ENCODE results near the gene CHST12.
"Not testable (repeated sequence)": the region's sequence is repeated elsewhere in the genome, so short reads cannot be mapped to it uniquely, and the experiment has no call there.

The CHST12 gene

DNA sequence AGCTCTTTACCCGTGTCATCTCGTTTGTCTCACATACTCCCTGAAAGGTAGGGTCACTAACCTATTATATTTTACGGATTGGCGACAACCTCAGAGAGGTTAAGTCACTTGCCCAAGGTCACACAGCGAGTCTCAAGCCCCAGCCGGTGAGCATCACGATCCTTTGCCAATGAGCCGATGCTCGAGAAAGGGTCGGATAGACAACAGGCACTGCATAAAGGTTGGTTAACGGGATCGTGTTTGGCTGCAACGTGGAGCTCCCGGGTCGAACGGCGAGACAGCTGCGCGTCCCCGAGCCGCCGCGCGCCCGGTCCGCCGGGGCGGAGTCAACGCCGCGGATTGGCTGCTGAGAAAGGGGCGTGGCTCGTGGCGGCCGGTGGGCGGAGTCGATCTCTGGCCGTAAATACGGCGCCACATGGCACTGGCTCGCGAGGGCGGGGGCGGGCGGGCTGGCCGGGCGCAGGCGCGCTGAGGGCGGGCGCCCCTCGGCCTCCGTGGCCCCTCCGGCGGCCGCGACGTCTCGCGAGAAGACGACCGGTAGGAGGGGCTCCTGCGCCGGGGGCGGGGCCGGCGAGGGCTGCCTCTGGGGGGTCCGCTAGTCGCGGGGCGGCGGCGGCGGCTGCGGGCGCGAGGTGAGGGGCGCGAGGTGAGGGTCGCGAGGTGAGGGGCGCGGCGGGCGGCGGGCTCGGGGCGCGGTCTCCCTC lies at the start of gene CHST12:
Gene CHST12 (plus strand): TSS at position 598 of the 704 bp plus-strand sequence. CDS start 29,029 bp downstream, outside the sequence.
- DNase-seq, result peak; percentile 97

DNA sequence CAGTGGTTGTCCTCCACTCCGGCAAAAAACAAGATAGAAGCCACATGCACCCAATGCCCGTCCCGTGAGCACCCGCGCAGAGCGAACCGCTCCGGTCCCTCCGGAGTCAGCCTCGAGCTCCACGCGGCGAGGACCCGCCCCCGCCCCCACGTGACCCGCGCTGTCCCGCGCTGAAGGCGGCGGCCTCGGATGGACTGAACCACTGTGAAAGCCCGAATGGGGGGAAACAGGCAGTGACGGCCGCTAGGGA lies 49.5 kb upstream of the CHST12 start:
- DNase-seq, result peak; percentile 91

DNA sequence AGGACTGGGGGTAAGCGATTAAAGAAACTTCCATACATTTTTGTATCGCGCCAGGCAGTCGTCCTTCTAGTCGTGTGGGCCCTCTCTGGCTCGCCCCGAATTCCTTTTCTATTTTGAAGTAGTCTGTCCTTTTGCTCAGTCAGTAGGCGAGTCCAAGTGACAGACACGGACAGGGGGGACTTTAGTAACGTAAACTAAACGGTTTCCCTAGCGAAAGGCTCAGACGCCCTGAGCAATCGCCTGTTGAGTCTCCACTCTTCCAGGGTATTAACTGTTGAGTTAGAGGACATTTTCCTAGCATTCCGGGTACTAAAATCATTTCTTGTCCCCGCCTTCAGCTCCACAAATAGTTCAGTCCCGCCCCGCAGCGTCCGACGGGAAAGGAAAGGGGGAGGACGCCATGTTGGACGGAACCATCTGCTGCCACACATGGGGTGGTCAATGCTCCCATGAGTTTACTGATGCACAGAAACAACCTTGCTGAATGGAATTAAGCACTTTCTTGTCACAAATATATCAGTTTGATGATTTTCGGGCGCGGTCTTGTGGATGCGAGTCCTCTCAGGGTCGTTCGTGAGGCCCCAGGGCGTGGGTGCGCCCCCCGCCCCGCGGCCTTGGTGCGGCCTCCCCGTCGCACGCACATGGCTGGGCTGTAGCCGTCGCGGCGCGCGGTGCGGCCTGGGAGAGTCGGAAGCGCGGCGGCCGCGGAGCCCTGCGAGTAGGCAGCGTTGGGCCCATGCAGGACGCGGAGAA lies 49.0 kb upstream of the CHST12 start, which contains the start of gene EIF3B:
Gene EIF3B (plus strand): TSS at position 642 of the 753 bp plus-strand sequence. CDS start 95 bp downstream, at position 737.
- DNase-seq, result peak; percentile 92

DNA sequence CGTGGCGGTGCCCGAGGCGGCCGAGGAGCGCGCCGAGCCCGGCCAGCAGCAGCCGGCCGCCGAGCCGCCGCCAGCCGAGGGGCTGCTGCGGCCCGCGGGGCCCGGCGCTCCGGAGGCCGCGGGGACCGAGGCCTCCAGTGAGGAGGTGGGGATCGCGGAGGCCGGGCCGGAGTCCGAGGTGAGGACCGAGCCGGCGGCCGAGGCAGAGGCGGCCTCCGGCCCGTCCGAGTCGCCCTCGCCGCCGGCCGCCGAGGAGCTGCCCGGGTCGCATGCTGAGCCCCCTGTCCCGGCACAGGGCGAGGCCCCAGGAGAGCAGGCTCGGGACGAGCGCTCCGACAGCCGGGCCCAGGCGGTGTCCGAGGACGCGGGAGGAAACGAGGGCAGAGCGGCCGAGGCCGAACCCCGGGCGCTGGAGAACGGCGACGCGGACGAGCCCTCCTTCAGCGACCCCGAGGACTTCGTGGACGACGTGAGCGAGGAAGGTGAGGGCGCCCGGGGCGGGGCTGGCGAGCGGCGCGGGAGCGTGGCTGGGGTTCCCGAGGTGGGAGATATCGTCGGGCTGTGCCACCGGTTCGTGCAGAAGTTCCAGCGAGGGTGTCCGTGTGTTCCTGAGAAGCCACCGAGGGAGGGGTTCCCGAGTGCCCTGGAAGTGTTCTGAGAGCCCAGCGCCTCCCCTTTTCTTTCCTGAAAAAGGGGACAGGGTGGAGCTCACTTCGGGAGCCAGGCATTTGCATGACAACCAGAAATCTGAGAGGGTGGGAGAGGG lies 48.3 kb upstream of the CHST12 start:
- peak; percentile 8 for DNase-seq

DNA sequence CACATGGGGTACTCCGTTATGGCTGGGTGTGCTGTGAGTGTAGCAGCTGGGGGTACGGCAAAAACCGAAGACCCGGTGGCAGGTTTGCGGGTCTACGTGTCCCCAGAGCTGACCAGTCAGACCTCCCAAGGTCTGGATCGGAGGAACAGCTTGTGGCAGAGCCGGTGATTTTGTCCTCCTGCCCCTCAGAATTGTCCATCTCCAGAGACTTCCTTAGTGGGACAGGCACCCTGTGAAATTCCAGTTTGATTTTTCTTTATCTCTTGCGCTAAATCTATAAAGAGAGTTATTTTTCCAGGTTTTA lies 47.8 kb upstream of the CHST12 start:
- DNase-seq, result no peak

DNA sequence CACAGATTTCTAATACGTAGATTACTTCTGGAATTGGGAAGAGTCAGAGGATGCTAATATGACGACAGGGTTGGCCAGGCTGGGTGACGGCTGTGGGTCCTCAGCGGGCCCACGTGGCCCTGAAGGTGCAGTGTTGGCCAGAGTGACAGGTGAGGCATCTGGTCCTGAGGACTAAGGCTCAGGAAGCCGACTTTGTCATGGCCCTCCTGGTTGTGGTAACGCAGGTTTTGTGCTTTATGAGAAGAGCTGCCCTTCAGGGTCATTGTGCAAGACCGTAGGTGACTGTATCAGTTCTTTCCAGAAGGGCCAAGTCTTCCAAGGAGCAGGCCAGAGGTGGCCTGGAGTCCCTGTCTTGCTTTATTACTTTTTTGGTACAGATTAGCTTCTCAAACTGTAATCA lies 46.2 kb upstream of the CHST12 start:
- no peak for DNase-seq

DNA sequence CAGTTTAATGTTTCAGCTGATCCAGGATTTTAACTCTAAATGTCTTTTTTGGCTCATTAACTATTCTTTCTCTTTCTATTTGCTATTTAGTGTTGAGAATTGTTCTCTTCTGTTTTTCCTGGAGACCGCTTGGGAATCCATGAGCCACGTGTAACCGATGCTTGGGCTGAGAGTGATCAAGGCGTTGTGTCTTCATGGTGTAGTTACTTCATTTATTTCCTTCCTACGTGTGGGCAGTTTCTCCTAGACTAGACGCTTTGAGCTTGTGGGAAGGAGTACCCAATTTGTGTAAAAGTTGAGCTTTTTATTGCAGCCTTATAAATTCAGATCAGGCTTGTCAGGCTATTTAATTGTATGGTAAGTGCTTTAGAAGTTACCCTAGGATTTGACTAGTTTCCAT lies 45.8 kb upstream of the CHST12 start:
- DNase-seq, result no peak

DNA sequence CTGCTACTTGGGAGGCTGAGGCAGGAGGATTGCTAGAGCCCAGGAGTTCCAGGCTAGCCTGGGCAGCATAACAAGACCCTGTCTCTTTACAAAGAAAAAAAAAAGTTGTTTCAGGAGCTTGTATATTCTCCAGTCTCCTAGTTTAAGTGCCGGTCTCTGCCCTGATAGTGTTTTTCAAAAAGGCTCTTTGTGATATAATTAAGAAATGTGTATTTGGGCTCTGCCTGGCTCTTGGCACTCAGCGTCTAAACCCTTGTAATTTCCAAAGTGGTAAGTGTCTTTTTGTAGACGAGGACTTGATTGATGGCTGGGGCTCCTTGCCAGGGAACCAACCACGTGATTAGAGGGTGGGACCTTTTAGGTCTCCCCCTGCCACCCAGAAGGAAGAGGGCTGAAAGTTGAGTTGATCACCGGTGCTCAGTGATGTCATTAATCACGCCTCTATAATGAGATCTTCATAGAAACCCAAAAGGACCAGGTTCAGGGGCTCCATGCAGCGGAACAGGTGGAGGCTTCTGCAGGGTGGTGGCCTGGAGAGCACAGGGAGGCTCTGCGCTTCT lies 44.4 kb upstream of the CHST12 start:
- no peak for DNase-seq

DNA sequence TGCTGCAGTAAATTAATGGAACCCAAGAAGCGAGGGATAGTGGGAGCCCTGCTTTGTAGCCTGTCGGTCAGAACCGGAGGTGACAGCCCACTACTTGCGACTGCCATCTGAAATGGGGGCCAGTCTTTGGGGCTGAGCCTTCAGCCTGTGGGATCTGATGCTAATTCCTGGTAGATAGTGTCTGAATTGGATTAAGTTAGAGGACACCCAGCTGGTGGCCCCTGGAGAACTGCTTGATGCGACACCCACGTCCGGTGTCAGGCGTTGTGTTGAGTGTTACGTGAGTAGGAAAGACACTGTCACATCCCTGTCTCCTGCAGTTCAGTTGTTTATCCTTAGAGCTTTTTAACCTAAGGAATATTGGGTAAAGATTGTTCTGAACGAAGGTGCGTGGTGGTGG lies 43.8 kb upstream of the CHST12 start:
- DNase-seq, result no peak

DNA sequence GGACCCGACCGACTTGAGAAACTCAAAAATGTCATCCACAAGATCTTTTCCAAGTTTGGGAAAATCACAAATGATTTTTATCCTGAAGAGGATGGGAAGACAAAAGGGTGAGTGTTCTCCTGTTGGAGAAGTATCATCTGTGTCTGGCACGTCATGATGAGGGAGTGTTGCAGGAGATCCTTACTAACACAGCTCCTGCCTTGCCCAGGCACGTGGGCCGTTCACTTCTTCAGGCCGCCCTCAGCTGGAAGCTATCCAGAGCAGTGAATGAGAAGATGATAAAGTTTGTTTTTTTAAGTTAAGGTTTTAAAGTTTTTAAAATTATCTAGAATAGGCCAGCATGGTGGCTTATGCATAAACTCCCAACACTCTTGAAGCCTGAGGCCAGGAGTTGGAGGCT lies 42.6 kb upstream of the CHST12 start:
- no peak for DNase-seq

DNA sequence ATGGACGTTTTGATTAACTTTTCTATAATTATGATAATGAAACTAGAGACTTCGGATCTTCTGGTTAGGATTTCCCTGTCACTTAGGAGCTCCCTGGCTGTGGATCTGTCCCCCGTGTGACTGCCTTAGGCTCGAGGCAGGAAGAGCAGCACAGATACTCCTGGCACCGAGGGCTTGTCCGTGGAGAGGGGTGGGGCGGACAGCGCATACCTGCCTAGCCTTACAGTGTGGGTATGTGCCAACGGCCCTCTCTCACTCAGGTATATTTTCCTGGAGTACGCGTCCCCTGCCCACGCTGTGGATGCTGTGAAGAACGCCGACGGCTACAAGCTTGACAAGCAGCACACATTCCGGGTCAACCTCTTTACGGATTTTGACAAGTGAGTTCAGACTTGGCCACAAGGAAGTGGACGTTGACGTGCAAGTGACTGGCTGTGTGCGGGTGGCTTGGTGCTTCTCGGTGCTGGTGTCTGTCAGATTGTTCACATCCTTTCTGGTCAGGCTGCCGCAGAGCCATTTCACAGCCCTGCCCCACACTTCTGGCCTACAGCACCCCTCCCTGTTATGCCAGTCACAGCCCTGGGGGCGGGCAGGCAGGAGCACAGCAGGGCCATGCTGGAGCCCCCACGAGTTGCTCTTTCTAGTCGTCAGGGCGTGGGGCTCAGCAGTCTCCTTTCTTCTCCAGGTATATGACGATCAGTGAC lies 40.9 kb upstream of the CHST12 start:
- no peak for DNase-seq

DNA sequence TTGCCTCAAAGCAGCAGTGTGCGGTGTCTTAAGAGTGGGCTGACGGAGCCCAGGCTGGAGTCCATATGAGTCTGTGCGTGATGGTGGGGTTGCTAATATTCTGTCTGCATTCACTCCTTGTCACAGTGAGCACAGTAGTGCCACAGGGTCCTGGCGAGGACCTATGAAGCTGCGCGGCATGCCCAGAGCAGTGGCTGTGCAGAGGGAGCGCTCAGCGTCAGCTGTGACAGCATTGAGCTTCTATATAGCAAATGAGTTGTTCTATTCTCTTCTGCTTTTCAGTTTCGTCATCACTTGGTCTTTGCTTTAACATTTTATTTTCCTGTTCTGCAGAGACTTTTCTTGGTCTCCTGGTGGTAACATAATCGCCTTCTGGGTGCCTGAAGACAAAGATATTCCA lies 34.3 kb upstream of the CHST12 start:
- no peak for DNase-seq

DNA sequence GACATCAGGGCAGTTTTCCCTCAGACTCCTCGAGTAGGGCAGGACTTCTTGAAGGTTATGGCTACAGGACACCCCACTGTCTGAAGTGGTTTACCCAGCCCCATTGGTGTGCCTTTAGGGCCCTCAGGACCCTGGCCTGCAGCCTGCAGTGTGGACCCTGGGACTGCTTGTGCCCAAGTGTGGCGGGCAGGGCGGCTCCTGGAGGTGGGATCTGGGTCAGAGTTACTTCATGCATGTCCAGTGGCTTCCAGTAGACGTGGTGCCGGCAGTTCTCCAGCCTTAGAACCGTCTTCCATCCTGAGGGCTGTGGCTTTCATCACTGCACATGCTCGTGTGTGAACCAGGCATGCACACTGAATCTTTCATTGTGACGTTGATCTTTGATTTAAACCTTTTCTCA lies 32.1 kb upstream of the CHST12 start:
- no peak for DNase-seq

DNA sequence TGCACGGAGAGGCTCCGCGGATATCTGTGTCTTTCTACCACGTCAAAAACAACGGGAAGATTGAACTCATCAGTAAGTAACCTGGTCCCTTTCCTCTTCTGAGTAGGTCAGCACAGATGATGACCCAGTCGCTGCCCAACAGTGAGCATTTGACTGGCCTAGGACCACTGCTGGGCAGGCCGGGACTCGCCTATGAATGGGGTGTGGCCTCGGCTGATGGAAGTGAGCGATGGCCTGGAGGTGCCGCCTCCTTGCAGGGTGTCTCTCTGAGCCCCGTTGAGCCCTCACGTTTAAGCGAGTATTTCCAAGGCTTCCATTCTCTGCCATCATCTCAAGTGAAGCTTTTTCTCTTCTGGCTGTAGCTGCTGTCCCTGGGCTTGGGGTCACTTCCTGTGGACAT lies 30.7 kb upstream of the CHST12 start:
- no peak for DNase-seq

DNA sequence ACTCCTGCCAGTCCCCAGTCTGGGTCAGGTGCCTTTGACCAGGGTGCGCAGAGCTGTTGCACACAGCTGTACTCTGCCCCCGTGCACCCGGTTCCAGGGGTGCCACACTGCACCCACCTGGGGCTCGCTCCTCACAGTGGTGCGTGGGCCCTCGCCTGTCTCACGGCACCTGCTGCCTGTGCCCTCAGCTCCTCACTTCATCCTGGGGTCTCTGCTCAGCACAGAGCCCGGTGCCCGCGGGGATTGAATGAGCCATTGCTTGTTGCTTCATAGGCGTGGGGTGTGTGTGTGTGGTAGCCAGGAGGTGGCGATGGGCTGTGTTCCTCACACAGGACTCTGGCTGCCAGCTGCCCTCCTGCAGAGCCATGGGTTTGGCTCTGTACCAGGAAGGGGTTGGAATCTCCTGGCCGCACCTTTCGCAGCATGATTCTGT lies 30.3 kb upstream of the CHST12 start:
- DNase-seq, result no peak

DNA sequence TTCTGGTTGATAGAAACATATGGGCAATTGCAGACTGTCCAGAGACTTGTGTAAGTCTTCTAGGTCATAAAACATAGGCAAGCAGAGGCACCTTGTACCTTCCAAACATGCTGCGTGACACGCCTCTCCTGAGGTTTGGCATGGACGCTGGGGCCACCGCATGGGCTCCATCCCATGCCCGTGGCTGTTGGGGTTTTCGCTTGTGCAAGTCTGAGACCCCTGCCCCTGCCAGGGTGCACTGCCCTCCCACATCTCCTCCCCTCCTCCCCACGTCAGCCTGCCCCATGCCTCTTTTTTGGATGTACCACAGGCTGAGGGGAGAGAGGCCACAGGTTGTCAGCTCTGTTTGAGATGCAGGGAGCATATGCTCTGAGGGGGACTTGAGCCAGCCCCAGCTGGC lies 29.8 kb upstream of the CHST12 start:
- no peak for DNase-seq

DNA sequence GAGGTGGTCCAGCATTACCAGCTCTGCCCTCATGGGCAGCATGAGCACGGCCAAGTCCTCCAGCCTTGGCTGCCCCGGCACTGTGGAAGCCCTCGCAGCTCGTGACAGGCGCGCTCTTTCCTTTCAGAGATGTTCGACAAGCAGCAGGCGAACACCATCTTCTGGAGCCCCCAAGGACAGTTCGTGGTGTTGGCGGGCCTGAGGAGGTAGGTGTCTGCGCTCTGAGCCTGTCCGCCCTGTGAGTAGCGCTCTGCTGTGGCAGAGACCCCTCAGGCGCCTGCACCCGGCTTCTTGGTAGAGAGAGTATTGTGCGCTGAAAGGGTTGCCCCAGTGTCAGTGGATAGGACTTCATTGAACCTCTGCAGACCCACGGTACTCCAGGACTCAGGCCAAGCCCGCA lies 29.0 kb upstream of the CHST12 start:
- no peak for DNase-seq

DNA sequence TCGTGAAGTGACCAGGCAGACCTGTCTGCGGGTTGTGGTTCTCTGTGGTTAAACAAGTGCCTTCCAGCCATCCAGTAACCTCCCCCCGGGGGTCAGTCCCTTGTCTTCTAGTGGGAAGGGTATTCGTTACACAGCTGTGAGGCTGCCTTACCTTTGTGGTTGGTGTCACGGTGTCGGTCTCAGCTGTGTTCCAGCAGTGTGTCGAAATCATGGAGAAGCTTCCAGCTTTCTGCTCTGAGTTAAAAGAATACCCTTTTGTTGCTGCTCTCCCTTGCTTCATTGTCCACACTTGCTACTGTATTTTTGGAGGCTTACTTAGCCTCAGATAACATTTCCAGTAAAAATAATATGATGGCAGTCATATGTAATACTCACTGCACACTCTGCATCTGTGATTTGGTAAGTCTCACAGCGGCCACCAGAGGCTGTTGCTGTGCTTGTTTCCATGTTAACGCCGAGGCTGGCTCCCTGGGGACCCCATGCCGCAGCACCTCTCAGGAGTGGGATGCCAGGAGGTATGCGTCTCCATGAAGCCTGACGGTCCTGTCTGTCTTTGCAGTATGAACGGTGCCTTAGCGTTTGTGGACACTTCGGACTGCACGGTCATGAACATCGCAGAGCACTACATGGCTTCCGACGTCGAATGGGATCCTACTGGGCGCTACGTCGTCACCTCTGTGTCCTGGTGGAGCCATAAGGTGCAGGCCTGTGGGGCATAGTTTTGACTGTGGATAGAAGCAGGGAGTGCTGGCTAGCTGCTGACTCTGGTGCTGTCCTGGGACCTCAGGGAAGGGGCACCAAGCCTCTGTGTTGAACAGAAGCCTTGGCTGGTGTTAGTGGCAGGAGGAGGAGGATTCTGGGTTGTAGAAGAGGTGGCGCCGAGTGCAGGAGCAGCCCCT lies 28.3 kb upstream of the CHST12 start:
- DNase-seq, result no peak

DNA sequence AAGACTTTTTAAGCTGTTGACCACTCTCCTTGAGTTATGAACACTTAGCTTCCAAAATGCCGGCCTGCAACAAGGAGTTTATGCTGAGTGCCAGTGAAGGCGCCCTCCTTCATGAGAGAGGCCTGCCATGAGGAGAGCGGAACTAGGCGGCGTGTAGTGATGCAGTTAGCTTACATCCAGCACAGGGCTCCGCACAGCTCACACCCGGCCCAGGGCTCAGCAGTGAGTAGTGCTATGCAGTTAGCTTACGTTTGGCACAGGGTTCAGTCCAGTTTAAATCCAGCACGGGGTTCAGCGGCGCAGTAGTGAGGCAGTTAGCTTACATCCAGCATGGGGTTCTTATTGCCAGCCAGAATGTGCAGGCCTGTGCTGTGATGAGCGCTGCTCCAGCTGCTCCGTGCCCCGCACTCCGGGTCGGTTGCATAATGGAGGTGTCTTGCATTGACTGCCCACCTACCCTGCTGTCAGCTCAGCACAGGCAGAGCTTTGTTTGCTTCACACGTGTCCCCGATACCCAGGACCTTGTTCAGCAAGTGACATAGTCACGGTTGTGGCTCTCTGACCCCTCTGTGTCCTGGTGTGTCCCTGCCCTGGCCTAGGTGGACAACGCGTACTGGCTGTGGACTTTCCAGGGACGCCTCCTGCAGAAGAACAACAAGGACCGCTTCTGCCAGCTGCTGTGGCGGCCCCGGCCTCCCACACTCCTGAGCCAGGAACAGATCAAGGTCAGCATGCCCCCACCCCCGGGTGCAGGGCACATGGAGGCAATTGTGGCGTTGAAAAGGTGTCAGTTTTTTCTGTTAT lies 26.9 kb upstream of the CHST12 start:
- no peak for DNase-seq

DNA sequence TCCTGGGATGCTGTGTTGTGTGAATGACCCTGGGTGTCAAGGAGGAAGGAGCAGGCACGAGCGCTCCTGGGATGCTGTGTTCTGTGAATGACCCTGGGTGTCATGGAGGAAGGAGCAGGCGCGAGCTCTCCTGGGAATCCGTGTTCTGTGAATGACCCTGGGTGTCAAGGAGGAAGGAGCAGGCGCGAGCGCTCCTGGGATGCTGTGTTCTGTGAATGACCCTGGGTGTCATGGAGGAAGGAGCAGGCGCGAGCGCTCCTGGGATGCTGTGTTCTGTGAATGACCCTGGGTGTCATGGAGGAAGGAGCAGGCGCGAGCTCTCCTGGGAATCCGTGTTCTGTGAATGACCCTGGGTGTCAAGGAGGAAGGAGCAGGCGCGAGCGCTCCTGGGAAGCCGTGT lies 25.9 kb upstream of the CHST12 start:
- DNase-seq, result not testable (repeated sequence)

DNA sequence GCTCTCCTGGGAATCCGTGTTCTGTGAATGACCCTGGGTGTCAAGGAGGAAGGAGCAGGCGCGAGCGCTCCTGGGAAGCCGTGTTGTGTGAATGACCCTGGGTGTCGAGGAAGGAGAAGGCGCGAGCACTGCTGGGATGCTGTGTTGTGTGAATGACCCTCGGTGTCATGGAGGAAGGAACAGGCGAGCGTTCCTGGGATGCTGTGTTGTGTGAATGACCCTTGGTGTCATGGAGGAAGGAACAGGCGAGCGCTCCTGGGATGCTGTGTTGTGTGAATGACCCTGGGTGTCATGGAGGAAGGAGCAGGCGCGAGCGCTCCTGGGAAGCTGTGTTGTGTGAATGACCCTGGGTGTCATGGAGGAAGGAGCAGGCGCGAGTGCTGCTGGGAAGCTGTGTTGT lies 25.3 kb upstream of the CHST12 start:
- DNase-seq, result not testable (repeated sequence)
